ENCODE results near the gene USP11.

USP11 gene

GRCh38 chrX:47234583-47234982 lies 1.8 kb downstream of the USP11 start:
- Histone ChIP-seq H3K27ac (ENCODE audit: low read length) (no peak overlapping the region), H3K4me3 (ENCODE audit: low read length) (peak overlapping the region; percentile 90), H2AFZ (ENCODE audit: low read depth, low read length) (no peak overlapping the region), H3K9ac (ENCODE audit: low read length) (peak overlapping the region; percentile 94), H3K27me3 (ENCODE audit: low read depth, low read length) (no peaks in the 10 kb centered on the region), H3K79me2 (ENCODE audit: low read length) (peaks cover 38% of the 10 kb centered on the region), H3K36me3 (replicated peaks; ENCODE audit: low read depth, low read length) (no peaks in the 10 kb centered on the region), H3K9me3 (ENCODE audit: insufficient read depth, low read length) (no peaks in the 10 kb centered on the region), H3K4me2 (ENCODE audit: low read length) (peak overlapping the region; percentile 74), H3K4me1 (ENCODE audit: low read length) (peaks cover 10% of the 10 kb centered on the region), H4K20me1 (ENCODE audit: insufficient read depth, low read length) (no peaks in the 10 kb centered on the region)
- no peak for TF ChIP-seq CTCF (IDR thresholded peaks at IDR 0.05; ENCODE audit: low read depth, low read length)
- TF ChIP-seq EZH2phosphoT487 (IDR thresholded peaks at IDR 0.05; ENCODE audit: low read depth), result no peak

GRCh38 chrX:47235691-47236103 lies 2.9 kb downstream of the USP11 start:
- H3K9ac ChIP-seq (ENCODE audit: low read length), result no peak overlapping the region
- H3K27me3 ChIP-seq (ENCODE audit: low read depth, low read length), result no peaks in the 10 kb centered on the region
- no peaks in the 10 kb centered on the region for H3K36me3 ChIP-seq (replicated peaks; ENCODE audit: low read depth, low read length)
- peaks cover 38% of the 10 kb centered on the region for H3K79me2 ChIP-seq (ENCODE audit: low read length)
- H3K4me3 ChIP-seq (ENCODE audit: low read length), result no peak overlapping the region
- TF ChIP-seq EZH2phosphoT487 (IDR thresholded peaks at IDR 0.05; ENCODE audit: low read depth), result no peak
- no peak for TF ChIP-seq CTCF (IDR thresholded peaks at IDR 0.05; ENCODE audit: low read depth, low read length)
- H3K9me3 ChIP-seq (ENCODE audit: insufficient read depth, low read length), result no peaks in the 10 kb centered on the region
- no peaks in the 10 kb centered on the region for H4K20me1 ChIP-seq (ENCODE audit: insufficient read depth, low read length)
- H3K4me1 ChIP-seq (ENCODE audit: low read length), result peaks cover 10% of the 10 kb centered on the region
- no peak overlapping the region for H3K4me2 ChIP-seq (ENCODE audit: low read length)
- H2AFZ ChIP-seq (ENCODE audit: low read depth, low read length), result no peak overlapping the region
- H3K27ac ChIP-seq (ENCODE audit: low read length), result no peak overlapping the region

GRCh38 chrX:47239199-47239598 lies 6.4 kb downstream of the USP11 start:
- H4K20me1 ChIP-seq (ENCODE audit: insufficient read depth, low read length), result no peaks in the 10 kb centered on the region
- H3K27ac ChIP-seq (ENCODE audit: low read length), result no peak overlapping the region
- H3K4me1 ChIP-seq (ENCODE audit: low read length), result 0 out of 2 replicates have a peak, but pooled peaks cover 4% of the 10 kb centered on the region
- H3K9me3 ChIP-seq (ENCODE audit: insufficient read depth, low read length), result no peaks in the 10 kb centered on the region
- no peaks in the 10 kb centered on the region for H3K27me3 ChIP-seq (ENCODE audit: low read depth, low read length)
- peaks cover 32% of the 10 kb centered on the region for H3K79me2 ChIP-seq (ENCODE audit: low read length)
- H3K4me3 ChIP-seq (ENCODE audit: low read length), result no peak overlapping the region
- TF ChIP-seq EZH2phosphoT487 (IDR thresholded peaks at IDR 0.05; ENCODE audit: low read depth), result no peak
- TF ChIP-seq CTCF (IDR thresholded peaks at IDR 0.05; ENCODE audit: low read depth, low read length), result no peak
- no peak overlapping the region for H3K9ac ChIP-seq (ENCODE audit: low read length)
- H3K4me2 ChIP-seq (ENCODE audit: low read length), result no peak overlapping the region
- peaks cover 3% of the 10 kb centered on the region for H3K36me3 ChIP-seq (replicated peaks; ENCODE audit: low read depth, low read length)
- H2AFZ ChIP-seq (ENCODE audit: low read depth, low read length), result no peak overlapping the region

GRCh38 chrX:47239898-47240545 lies 7.2 kb downstream of the USP11 start:
- Histone ChIP-seq H3K27me3 (ENCODE audit: low read depth, low read length) (no peaks in the 10 kb centered on the region), H3K9me3 (ENCODE audit: insufficient read depth, low read length) (no peaks in the 10 kb centered on the region), H3K4me3 (ENCODE audit: low read length) (no peak overlapping the region), H3K36me3 (replicated peaks; ENCODE audit: low read depth, low read length) (peaks cover 6% of the 10 kb centered on the region), H3K4me2 (ENCODE audit: low read length) (no peak overlapping the region), H4K20me1 (ENCODE audit: insufficient read depth, low read length) (no peaks in the 10 kb centered on the region), H2AFZ (ENCODE audit: low read depth, low read length) (no peak overlapping the region), H3K79me2 (ENCODE audit: low read length) (peaks cover 24% of the 10 kb centered on the region), H3K27ac (ENCODE audit: low read length) (no peak overlapping the region), H3K4me1 (ENCODE audit: low read length) (no peaks in the 10 kb centered on the region), H3K9ac (ENCODE audit: low read length) (no peak overlapping the region)
- TF ChIP-seq EZH2phosphoT487 (IDR thresholded peaks at IDR 0.05; ENCODE audit: low read depth), result no peak
- no peak for TF ChIP-seq CTCF (IDR thresholded peaks at IDR 0.05; ENCODE audit: low read depth, low read length)
